Small intestine (tissue), 7 donors: ENCODE data around the gene UBTD2. TPM values are rescaled to one million over a fixed set of nuclear protein-coding genes. Genes with fewer than 3 reads are reported as not detected.

Experiments used
- DNase-seq, 2 donors: peaks; one replicate each; pipeline versions ENCODE4 v3.0.0 to v3.0.0-alpha.2; 2013
- FAIRE-seq: peaks from 2 replicates; lab custom pipeline; 2012; peaks lifted over from hg19 to GRCh38; lab: Jason Lieb, UNC
- H3K27ac ChIP-seq, 3 donors: one replicate each; pipeline ENCODE4 v1.5.1; 2013; ENCODE audit warnings: low read length in 2 of 3, mild to moderate bottlenecking in 2 of 3, control low read depth in 1 of 3, inconsistent platforms in 1 of 3, low read depth in 1 of 3, moderate library complexity in 1 of 3
- H3K27me3 ChIP-seq, 3 donors: one replicate each; pipeline ENCODE4 v1.6.1; 2013; ENCODE audit warnings: low read length in 3 of 3, inconsistent platforms in 1 of 3; ENCODE audit not compliant: control insufficient read depth in 3 of 3, insufficient read depth in 3 of 3
- H3K36me3 ChIP-seq, 3 donors: one replicate each; pipeline ENCODE4 v1.6.1; 2013; ENCODE audit warnings: low read length in 3 of 3, inconsistent platforms in 1 of 3, low read depth in 1 of 3, mild to moderate bottlenecking in 1 of 3, moderate library complexity in 1 of 3; ENCODE audit not compliant: control insufficient read depth in 3 of 3, insufficient read depth in 2 of 3
- H3K4me1 ChIP-seq, 3 donors: one replicate each; pipeline ENCODE4 v1.6.1; 2013; ENCODE audit warnings: low read length in 2 of 3, inconsistent platforms in 1 of 3, low read depth in 1 of 3, mild to moderate bottlenecking in 1 of 3, moderate library complexity in 1 of 3; ENCODE audit not compliant: control insufficient read depth in 3 of 3, insufficient read depth in 2 of 3
- H3K4me3 ChIP-seq, 3 donors: one replicate each; pipeline ENCODE4 v1.5.1; 2013; ENCODE audit warnings: low read length in 3 of 3, control low read depth in 1 of 3, inconsistent platforms in 1 of 3, low read depth in 1 of 3, mild to moderate bottlenecking in 1 of 3, moderate library complexity in 1 of 3
- H3K9me3 ChIP-seq, 2 donors: one replicate each; pipeline ENCODE4 v1.6.1; 2013; ENCODE audit warnings: low read depth in 1 of 2, low read length in 1 of 2; ENCODE audit not compliant: control insufficient read depth in 2 of 2, insufficient read depth in 1 of 2
- WGBS, 3 donors: extraction: QIAGEN DNeasy Blood & Tissue Kit; methylation state at CpG; one replicate each; pipeline ENCODE4 v1.1.7; 2013; 5-methylcytosine and 5-hydroxymethylcytosine counted together
- polyA plus RNA-seq, 4 donors: library from polyadenylated mRNA; stranded (reverse) in 3 of 4; unstranded in 1 of 4; fragments of 200-250 nt in 3 of 4; fragments of 120-200 nt in 1 of 4; gene quantifications; one replicate each; pipeline versions ENCODE4 v1.2.1 to v1.2.3, GENCODE V29; 2013
- donor health status: healthy with polysubstance abuse.
- donor health status: control.
- donor health status: control.
- donor health status: Bipolar disorder and iron deficiency.
- donor health status: healthy.

UBTD2 gene
- polyA plus RNA-seq, 4 donors, result 16.9 to 39.1 (median 22.0) TPM

DNA sequence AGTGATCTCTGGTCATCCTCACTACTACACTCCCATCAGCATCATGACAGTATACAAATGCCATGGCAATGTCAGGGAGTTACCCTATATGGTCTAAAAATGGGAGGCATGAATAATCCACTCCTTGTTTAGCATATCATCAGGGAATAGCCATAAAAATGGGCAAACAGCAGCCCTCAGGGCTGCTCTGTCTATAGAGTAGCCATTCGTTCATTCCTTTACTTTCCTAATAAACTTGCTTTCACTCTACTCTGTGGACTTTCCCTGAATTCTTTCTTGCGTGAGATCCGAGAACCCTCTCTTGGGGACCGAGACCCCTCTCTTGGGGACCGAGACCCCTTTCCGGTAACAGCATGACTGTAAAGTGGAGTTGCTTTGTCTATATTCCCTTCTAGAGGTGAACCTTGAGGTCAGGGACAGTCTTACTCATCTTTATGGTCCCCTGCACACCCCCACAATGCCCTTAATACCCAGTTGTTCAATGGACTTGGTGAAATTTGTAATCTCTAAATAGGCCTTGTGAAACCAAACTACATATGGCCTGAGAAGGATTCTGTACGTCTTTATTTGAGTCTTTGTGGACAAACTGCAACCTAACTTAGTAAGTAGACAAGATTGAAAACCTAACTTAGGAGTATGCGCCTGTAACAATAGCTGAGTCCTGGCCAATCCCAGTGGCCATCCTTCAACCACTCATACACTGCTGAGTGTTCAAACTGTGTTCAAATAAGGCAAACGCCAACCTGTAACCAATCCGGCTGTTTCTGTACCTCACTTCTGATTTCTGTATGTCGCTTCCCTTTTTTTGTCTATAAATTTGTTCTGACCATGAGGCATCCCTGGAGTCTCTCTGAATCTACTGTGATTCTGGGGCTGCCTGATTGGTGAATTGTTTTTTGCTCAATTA, 32.3 kb upstream of the UBTD2 start:
- DNase-seq (peak in 1 of 2 donors; percentile 20), FAIRE-seq (no peak)
- H3K27ac ChIP-seq, result peak overlapping the region in 1 of 3 donors; percentile 68
- H3K9me3 ChIP-seq, result peaks cover 0 to 5% of the 10 kb centered on the region in 2 donors
- H3K36me3 ChIP-seq, result no peaks in the 10 kb centered on the region
- 84 to 92% (median 91%) methylated on average over 11 of the region's 11 CpGs for WGBS, 3 donors
- H3K4me3 ChIP-seq, result no peak overlapping the region
- peaks cover 0 to 11% (median 0%) of the 10 kb centered on the region in 3 donors for H3K4me1 ChIP-seq
- peaks cover 0 to 2% (median 0%) of the 10 kb centered on the region in 3 donors for H3K27me3 ChIP-seq

DNA sequence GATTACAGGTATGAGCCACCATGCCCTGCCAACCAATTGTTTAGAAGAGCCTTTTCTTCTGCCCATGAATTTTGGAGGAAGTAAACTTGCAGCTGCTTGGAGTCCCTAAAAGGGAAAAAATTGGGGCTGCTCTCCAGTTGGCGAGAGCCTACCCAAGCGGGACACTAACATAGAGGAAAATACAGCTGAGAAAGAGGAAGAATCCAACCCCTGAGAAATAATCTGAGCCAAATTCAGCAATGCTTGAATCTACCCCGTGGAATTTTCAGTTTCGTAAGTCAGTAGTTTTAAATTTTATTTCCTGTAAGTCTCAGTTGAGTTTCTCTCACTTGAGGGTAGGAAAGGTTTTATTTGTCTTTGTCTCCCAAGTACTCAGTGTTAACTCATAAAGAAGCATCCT, 30.4 kb upstream of the UBTD2 start:
- Histone ChIP-seq H3K4me1 (peaks cover 0 to 11% (median 0%) of the 10 kb centered on the region in 3 donors), H3K27ac (no peak overlapping the region), H3K36me3 (no peaks in the 10 kb centered on the region), H3K4me3 (no peak overlapping the region), H3K9me3 (peaks cover 0 to 5% of the 10 kb centered on the region in 2 donors), H3K27me3 (peaks cover 0 to 2% (median 0%) of the 10 kb centered on the region in 3 donors)
- DNase-seq (no peak), FAIRE-seq (no peak)
- 81 to 89% (median 88%) methylated on average over 4 of the region's 4 CpGs for WGBS, 3 donors

DNA sequence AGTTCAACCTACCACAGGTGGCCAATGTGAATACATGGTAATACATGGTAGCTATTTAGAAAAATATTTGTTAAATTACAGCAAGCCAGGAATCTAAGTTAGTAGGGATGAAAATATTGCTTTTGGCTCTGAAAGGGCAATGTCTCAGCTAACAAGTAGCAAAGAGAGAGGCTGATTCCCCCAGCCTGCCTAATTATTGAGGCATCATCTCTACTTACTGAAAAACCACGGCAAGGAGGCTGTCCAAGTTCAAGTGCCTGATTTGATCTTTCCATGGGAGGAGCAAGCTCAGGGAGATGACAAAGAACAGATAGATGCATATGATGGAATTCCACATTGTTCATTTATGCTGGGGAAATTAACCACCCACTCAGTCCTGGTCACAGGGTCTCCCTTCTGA, 28.7 kb upstream of the UBTD2 start:
- H3K4me1 ChIP-seq, result peaks cover 0 to 11% (median 0%) of the 10 kb centered on the region in 3 donors
- DNase-seq (no peak), FAIRE-seq (no peak)
- H3K36me3 ChIP-seq, result no peaks in the 10 kb centered on the region
- H3K9me3 ChIP-seq, result peaks cover 0 to 5% of the 10 kb centered on the region in 2 donors
- 48 to 63% (median 62%) methylated on average over 1 of the region's 1 CpG for WGBS, 3 donors
- no peak overlapping the region for H3K4me3 ChIP-seq
- H3K27ac ChIP-seq, result no peak overlapping the region
- H3K27me3 ChIP-seq, result peaks cover 0 to 2% (median 0%) of the 10 kb centered on the region in 3 donors

DNA sequence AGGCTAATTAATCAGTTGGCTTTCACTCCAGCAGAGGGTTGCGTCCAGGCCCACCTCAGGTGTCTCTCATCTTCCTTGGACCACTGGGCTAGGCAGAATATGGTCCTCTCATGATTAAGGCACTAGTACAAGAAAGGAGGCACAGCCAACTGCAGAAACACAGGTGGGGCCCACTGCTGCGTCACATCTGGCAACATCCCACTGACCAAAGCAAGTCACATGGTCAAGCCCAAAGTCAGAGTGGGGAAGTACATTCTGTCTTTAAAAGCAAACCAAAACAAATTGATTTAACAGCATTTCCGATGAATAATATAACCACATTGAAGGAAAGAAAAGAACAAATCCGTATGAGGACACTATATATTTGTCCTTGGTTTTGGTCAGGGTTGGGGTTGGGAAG, 28.0 kb upstream of the UBTD2 start:
- no peak for DNase-seq
- no peak for FAIRE-seq
- peaks cover 0 to 2% (median 0%) of the 10 kb centered on the region in 3 donors for H3K27me3 ChIP-seq
- H3K27ac ChIP-seq, result no peak overlapping the region
- H3K36me3 ChIP-seq, result no peaks in the 10 kb centered on the region
- H3K9me3 ChIP-seq, result peaks cover 0 to 5% of the 10 kb centered on the region in 2 donors
- peaks cover 0 to 11% (median 0%) of the 10 kb centered on the region in 3 donors for H3K4me1 ChIP-seq
- no peak overlapping the region for H3K4me3 ChIP-seq
- 81 to 88% (median 82%) methylated on average over 4 of the region's 4 CpGs for WGBS, 3 donors

DNA sequence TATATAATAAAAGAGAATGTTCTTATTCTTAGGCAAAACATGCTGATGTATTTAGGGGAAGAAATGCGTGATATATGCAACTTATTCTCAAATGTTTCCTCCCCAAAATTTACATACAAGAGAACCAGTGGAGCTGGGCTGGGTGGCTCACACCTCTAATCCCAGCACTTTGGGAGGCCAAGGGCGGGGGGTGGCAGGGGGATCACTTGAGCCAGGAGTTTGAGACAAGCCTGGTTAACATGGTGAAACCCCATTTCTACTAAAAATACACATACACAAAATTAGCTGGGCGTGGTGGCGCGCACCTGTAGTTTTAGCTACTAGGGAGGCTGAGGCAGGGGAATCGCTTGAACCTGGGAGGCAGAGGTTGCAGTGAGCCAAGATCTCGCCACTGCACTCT, 27.5 kb upstream of the UBTD2 start:
- no peak overlapping the region for H3K4me3 ChIP-seq
- peaks cover 0 to 11% (median 0%) of the 10 kb centered on the region in 3 donors for H3K4me1 ChIP-seq
- H3K36me3 ChIP-seq, result no peaks in the 10 kb centered on the region
- H3K9me3 ChIP-seq, result peaks cover 0 to 5% of the 10 kb centered on the region in 2 donors
- H3K27ac ChIP-seq, result no peak overlapping the region
- no peak for FAIRE-seq
- peaks cover 0 to 2% (median 0%) of the 10 kb centered on the region in 3 donors for H3K27me3 ChIP-seq
- no peak for DNase-seq
- 86 to 94% (median 92%) methylated on average over 7 of the region's 7 CpGs for WGBS, 3 donors

DNA sequence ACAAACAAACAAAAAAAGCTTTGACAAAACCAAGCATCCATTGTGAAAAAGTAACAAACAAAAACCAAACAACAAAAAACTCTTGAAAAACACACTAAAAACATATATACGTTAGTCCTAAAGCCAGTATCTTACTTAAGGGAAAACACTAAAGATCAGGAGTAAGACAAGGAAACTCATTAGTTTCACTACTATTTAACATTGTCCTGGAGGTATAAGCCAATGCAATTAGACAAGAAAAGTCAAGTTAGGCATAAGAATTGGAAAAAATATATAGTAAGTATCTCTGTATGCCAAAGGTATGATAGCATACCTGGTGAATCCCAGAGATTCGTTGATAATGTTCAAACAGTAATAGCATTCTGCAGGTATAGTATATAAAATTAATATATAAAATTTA, 21.8 kb upstream of the UBTD2 start:
- no peak for DNase-seq
- Histone ChIP-seq H3K9me3 (peaks cover 0 to 7% of the 10 kb centered on the region in 2 donors), H3K4me1 (no peaks in the 10 kb centered on the region), H3K36me3 (no peaks in the 10 kb centered on the region), H3K4me3 (no peak overlapping the region), H3K27ac (no peak overlapping the region), H3K27me3 (no peaks in the 10 kb centered on the region)
- no peak for FAIRE-seq
- WGBS, 3 donors, result 85 to 87% (median 85%) methylated on average over 2 of the region's 2 CpGs

DNA sequence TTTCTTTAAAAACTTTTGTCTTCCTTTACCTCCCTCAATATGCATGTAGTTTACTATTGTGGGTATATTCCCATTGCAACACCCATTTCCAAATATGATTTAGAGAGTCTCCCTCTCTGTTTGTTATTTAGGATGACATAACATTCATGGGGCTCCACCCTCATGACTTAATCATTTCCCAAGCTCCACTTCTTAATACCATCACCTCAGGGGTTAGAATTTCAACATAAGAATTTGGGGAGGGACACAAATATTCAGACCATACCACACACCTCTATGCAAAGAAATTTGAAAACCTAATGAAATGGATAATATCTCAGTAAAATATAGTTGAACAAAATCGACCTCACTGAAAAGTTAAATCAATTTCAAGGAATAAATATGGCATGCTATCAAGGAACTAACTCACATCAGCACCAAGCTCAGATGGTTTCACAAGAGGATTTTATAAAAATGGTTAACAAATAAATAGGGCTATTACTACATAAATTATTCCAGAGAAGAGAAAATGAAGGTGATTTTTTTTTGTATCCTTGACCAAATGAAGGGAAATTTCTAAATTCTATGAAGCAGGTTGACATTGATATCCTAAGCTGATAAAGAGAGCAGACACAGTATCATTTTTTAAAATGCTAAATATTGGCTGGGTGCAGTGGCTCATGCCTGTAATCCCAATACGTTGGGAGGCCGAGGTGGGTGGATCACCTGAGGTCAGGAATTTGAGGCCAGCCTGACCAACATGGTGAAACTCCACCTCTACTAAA, 20.2 kb upstream of the UBTD2 start:
- Histone ChIP-seq H3K4me3 (no peak overlapping the region), H3K27ac (no peak overlapping the region), H3K36me3 (no peaks in the 10 kb centered on the region), H3K27me3 (no peaks in the 10 kb centered on the region), H3K9me3 (peaks cover 0 to 7% of the 10 kb centered on the region in 2 donors), H3K4me1 (no peaks in the 10 kb centered on the region)
- FAIRE-seq (no peak), DNase-seq (no peak)
- WGBS, 3 donors, result 65 to 84% (median 78%) methylated on average over 3 of the region's 3 CpGs

DNA sequence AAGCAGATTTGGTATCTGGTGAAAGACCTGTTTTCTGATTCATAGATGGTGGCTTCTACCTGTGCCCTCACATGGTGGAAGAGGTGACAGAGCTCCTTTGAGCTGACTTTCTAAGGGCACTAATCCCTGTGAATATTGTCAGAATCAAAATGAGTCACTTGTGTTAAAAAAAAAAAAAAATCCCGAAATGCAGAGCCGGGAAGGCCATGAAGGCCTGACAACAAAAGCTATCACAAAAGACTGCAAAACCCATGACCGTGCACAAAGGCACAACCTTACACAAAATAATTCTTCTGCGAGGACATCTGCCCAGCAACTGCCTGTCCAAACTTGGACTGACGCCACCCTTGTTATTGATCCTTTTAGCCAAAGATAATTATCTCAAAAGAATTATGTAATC, 19.6 kb upstream of the UBTD2 start:
- Histone ChIP-seq H3K36me3 (no peaks in the 10 kb centered on the region), H3K27me3 (no peaks in the 10 kb centered on the region), H3K9me3 (peaks cover 0 to 7% of the 10 kb centered on the region in 2 donors), H3K27ac (no peak overlapping the region), H3K4me3 (no peak overlapping the region), H3K4me1 (no peaks in the 10 kb centered on the region)
- DNase-seq (no peak), FAIRE-seq (no peak)
- 70 to 81% (median 72%) methylated on average over 5 of the region's 5 CpGs for WGBS, 3 donors
